GM18505 (cell line): ENCODE results near the gene GUCA2A.

ENCODE experiments used
- ATAC-seq: cut with Tn5 transposase; IDR thresholded peaks from one replicate; pipeline ENCODE4 v1.9.1; 2021; ENCODE audit not compliant: unreplicated experiment
- POLR2A ChIP-seq: IDR thresholded peaks from 4 replicates; pipeline ENCODE4 v1.6.1; 2011; ENCODE audit warnings: borderline replicate concordance; ENCODE audit not compliant: insufficient read depth, insufficient read length; ENCODE audit errors: extremely low read depth

Gene GUCA2A

GRCh38 chr1:42171679-42172266 lies 7.2 kb upstream of the GUCA2A start:
- no peak for TF ChIP-seq POLR2A
- no peak for ATAC-seq

GRCh38 chr1:42170779-42171621 lies 6.5 kb upstream of the GUCA2A start:
- TF ChIP-seq POLR2A, result no peak
- ATAC-seq, result no peak

- no peak for ATAC-seq
- no peak for TF ChIP-seq POLR2A
These were observed 4.2 kb upstream of the GUCA2A start for GRCh38 chr1:42168763-42169162.

GRCh38 chr1:42168391-42168670 lies 3.8 kb upstream of the GUCA2A start:
- ATAC-seq, result no peak
- TF ChIP-seq POLR2A, result no peak

GRCh38 chr1:42167611-42168390 lies 3.3 kb upstream of the GUCA2A start:
- no peak for TF ChIP-seq POLR2A
- ATAC-seq, result no peak

GRCh38 chr1:42165511-42166210 lies 1.1 kb upstream of the GUCA2A start:
- TF ChIP-seq POLR2A, result no peak
- ATAC-seq, result no peak

- TF ChIP-seq POLR2A, result no peak
- ATAC-seq, result no peak
These were observed 725 bp downstream of the GUCA2A start for GRCh38 chr1:42163536-42164503.

- ATAC-seq, result no peak
- TF ChIP-seq POLR2A, result no peak
These were observed 1.4 kb downstream of the GUCA2A start for GRCh38 chr1:42163114-42163513.

GRCh38 chr1:42162181-42162580 lies 2.4 kb downstream of the GUCA2A start:
- ATAC-seq, result no peak
- TF ChIP-seq POLR2A, result no peak

- ATAC-seq, result no peak
- TF ChIP-seq POLR2A, result no peak
These were observed 6.4 kb downstream of the GUCA2A start for GRCh38 chr1:42158189-42158588.

- ATAC-seq, result no peak
- no peak for TF ChIP-seq POLR2A
These were observed 6.9 kb downstream of the GUCA2A start for GRCh38 chr1:42157667-42158066.

GRCh38 chr1:42155362-42155761 lies 9.2 kb downstream of the GUCA2A start:
- ATAC-seq, result no peak
- TF ChIP-seq POLR2A, result no peak
